NCI-H2107 treated with DMSO at 0.1 percent for 48 hours (cell line): ENCODE results near the gene OR6C75.
"Not testable (repeated sequence)": the region's sequence is repeated elsewhere in the genome, so short reads cannot be mapped to it uniquely, and the experiment has no call there.

ENCODE experiments used
- DNase-seq: peaks from one replicate; lab custom pipeline; 2025; ENCODE audit not compliant: unreplicated experiment; lab: John Stamatoyannopoulos, UW

The OR6C75 gene

GRCh38 chr12:55362675-55363074 lies at the start of gene OR6C75:
Gene OR6C75 (plus strand): TSS chr12:55362975. CDS start chr12:55365111, 2,136 bp downstream.
- no peak for DNase-seq

DNA sequence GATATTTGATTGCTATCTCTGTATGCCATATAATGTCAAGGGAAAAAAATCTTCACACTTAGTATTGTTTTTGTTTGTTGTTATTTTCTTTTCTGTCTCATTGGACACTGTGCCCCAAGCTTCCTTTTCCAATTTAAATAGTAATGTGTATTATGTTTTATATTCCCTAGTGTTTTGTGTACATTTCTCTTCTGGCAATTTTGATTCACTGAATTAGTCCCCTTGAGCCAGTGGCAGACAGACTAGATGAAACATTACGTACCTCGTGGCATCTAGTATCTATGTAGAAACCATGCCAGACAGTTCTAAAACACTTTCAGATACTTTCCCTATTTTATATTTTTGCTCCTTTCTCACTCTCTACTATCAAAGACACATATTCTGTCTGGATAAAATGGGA lies 48.7 kb upstream of the OR6C75 start, which contains the start of gene OR6C1:
Gene OR6C1 (plus strand): TSS at position 301 of the 400 bp plus-strand sequence. CDS start 6,257 bp downstream, outside the sequence.
- DNase-seq: no peak

- DNase-seq: no peak
Measured at GRCh38 chr12:55320201-55320600, 42.6 kb upstream of the OR6C75 start.

GRCh38 chr12:55325801-55326200 lies 37.0 kb upstream of the OR6C75 start:
- DNase-seq: not testable (repeated sequence)

DNA sequence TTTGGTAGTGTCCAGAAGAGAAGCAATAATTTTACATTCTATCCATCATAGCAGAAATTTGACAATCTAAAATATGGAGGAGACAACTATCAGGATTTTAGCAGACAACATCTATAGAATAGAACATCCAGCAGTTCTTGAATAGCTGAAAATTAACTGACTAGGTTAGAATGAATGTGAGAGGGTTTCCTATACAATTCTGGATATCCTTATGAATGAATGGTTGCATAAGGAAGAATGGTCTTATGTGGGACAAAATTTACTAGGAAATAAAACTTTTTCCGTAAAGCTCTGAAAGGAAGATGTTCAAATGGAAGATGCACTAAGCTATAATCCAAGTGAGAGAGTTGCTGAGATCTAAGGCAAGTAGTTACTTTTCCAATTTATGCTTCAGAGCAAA lies 32.3 kb upstream of the OR6C75 start, which contains the start of gene OR6C3:
Gene OR6C3 (plus strand): TSS at position 301 of the 400 bp plus-strand sequence. CDS start 955 bp downstream, outside the sequence.
- no peak for DNase-seq

DNA sequence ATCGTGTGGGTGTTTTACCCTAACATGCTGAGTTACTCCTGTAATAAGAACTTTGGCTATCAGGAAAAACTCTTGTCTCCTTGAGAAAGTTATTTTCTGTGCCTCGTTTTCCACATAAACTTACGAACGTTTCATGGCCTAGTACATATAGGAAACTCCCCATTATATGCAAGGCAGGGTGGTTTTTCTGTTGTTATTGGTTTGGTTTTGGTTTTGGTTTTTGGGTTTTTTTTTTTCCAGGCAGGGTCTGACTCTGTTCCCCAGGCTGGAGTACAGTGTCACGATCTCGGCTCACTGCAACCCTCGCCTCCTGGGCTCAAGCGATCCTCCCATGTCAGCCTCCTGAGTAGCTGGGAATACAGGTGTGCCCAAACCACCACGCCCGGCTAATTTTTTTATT lies 26.8 kb upstream of the OR6C75 start:
- DNase-seq: no peak

DNA sequence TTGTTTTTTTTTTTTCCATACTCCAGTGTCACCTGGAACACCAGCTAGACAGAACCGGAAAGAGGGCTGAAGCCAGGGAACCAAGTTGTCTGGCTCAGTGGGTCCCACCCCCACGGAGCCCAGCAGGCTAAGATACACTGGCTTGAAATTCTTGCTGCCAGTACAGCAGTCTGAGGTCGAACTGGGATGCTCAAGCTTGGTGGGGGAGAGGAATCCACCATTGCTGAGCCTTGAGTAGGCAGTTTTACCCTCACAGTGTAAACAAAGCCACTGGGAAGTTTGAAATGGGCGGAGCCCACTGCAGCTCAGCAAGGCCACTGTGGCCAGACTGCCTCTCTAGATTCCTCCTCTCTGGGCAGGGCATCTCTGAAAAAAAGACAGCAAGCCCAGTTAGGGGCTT lies 7.4 kb upstream of the OR6C75 start:
- not testable (repeated sequence) for DNase-seq

- no peak for DNase-seq
Measured at GRCh38 chr12:55365086-55365485, 2.3 kb downstream of the OR6C75 start.

DNA sequence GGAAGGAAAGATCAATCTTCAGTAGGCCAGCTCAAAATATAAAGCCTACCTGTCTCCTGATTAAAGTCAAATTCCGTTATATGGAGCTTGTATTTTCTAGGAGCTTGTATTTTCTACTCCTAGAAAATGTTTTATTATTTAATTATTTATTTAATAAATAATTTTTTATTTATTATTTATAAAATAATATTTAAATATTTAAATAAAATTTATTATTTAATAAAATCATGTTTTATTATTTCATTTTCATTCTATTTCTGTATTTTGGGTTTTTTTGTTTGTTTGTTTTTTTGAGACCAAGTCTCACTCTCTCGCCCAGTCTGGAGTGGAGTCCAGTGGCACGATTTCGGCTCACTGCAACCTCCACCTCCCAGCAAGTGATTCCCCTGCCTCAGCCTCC lies 9.7 kb downstream of the OR6C75 start:
- DNase-seq: no peak

- DNase-seq: no peak
Measured at GRCh38 chr12:55385891-55386290, 23.1 kb downstream of the OR6C75 start.

DNA sequence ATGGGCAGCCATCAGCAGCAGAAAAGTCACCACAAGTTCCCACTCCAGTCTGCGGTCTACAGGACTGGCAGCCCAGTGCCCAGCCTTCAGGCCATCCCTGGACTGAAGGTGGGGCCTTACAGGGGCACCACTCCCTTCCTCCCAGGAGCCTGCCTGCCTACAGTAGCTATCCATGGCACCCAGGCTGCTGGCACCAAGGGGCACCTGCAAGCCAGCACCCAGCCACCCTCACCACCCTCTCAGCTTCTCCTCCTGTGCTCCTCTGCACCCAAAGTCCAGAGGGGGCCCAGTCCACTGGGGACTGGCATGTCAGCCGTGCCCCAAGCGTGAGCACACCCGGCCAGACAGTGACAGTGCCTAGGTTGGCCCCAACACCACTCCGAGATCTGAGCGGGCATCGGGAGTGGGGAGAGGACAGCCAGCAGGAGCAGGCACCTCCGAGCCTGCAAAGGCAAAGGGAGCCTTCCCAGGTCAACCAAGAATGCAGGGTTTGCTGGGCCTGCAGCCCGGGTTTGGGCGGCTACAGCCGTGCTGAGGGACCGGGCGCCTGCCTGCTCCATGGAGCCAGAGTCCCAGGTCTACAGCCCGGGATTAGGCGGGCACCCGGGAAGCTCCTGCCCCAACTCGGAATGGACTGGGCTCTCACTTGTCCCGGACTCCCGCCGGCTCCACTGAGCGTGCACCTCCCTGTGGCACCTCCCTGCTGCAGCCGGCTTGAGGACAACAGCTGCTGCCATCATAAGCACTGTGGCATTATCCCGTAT lies 29.4 kb downstream of the OR6C75 start:
- no peak for DNase-seq

- DNase-seq: no peak
Measured at GRCh38 chr12:55396326-55396725, 33.6 kb downstream of the OR6C75 start.

DNA sequence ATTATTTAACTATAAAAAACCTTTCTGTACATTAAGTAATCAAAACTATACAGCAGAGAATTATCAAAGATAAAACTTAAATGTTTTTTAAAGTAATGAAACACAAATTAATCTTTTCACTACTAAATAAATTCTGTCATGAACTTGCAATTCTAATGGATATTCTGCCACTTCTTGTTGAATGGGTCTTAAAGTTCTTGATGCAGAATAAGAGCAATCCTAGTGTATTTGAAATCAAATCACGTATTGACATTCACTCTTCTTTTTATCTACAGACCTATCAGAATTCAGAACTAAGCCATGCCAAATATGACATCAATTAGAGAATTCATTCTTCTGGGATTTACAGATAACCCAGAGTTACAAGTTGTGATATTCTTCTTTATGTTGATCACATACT lies 37.5 kb downstream of the OR6C75 start, which contains the start of gene OR6C65:
Gene OR6C65 (plus strand): TSS at position 301 of the 400 bp plus-strand sequence. CDS start 0 bp downstream, at position 301.
- DNase-seq: no peak

DNA sequence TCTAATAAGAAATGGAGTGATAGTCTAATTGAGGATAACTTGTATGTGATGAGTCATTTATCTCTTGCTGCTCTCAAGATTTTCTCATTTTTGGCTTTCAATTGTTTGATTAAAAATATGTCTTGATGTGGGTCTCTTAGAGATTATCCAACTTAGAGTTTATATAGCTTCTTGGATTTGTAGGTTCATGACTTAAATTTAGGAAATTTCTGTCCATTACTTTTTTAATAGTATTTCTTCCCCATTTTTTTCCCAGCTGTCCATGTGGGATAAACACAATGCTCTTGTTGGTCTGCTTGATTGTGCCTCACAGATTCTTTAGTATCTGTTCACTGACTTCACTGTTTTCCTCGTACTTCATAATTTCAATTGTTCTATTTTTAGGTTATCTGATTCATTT lies 45.1 kb downstream of the OR6C75 start:
- no peak for DNase-seq

GRCh38 chr12:55409133-55409532 lies 46.4 kb downstream of the OR6C75 start:
- not testable (repeated sequence) for DNase-seq

- not testable (repeated sequence) for DNase-seq
Measured at GRCh38 chr12:55412138-55412537, 49.4 kb downstream of the OR6C75 start.

GRCh38 chr12:55413498-55414388 lies 51.0 kb downstream of the OR6C75 start:
- DNase-seq: not testable (repeated sequence)

- not testable (repeated sequence) for DNase-seq
Measured at GRCh38 chr12:55414396-55414823, 51.6 kb downstream of the OR6C75 start.

DNA sequence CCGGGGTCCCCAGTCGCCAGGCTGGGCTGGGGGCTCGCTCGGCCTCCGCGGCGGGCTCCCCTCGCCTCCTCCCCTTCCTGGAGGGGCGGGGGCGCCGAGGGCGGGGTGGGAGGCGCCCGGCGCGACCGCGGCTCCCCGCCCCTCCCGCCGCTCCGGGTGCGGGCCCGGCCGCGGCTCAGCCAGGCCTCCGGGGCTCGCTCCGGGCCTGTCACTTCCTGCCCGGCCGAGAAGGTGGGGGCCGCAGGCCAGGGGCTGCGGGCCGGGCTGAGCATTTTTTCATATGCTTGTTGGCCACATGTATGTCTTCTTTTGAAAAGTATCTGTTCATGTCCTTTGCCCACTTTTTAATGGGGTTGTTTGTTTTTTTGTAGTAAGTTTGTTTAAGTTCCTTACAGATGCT lies 52.1 kb downstream of the OR6C75 start:
- not testable (repeated sequence) for DNase-seq

DNA sequence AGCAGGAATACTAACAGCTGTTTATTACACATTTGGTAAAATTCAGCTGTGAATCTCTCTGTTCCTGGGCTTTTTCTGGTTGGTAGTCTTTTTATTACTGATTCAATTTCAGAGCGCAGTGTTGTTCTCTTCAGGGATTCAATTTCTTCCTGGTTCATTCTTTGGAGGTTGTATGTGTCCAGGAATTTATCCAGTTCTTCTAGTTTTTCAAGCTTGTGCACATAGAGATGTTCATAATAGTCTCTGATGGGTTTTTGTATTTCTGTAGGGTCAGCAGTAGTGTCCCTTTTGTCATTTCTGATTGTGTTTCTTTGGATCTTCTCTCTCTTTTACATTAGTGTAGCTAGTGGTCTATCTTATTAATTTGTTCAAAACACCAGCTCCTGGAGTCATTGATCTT lies 54.2 kb downstream of the OR6C75 start:
- DNase-seq: no peak
